ENCODE results near the gene CTNNBL1.

GRCh38 chr20:37801921-37802320 is 108.1 kb downstream of the CTNNBL1 start:
- TF ChIP-seq CTCF (IDR thresholded peaks at IDR 0.05) (no peak), ZFX (IDR thresholded peaks at IDR 0.05; ENCODE audit: borderline replicate concordance) (no peak)
